Measurements from ENCODE around the gene TUBA3C.
"Not testable (repeated sequence)": the region's sequence is repeated elsewhere in the genome, so short reads cannot be mapped to it uniquely, and the experiment has no call there.

Gene TUBA3C

GRCh38 chr13:19181621-19182485 is at the start of gene TUBA3C:
TSS of gene TUBA3C (minus strand) at chr13:19181824. CDS start at chr13:19181747, 77 bp downstream.
- DNase-seq = no peak

- DNase-seq = not testable (repeated sequence)
Observed at GRCh38 chr13:19207413-19207812, 25.8 kb upstream of the TUBA3C start.

DNA sequence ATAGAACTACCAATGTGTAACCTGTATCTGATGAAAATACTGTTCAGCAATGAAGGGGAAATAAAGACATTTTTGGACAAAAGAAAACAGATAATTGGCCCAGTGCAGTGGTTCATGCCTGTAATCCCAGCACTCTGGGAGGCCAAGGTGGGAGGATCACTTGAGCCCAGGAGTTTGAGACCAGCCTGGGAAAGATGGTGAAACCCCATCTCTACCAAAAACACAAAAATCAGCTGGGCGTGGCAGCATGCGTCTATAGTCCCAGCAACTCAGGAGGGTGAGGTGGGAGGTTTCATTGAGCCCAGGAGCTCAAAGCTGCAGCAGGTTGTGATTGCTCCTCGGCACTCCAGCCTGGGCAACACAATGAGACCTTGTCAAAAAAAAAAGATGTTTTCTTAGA is 11.0 kb upstream of the TUBA3C start:
- DNase-seq = not testable (repeated sequence)

GRCh38 chr13:19189911-19190310 is 8.3 kb upstream of the TUBA3C start:
- not testable (repeated sequence) for DNase-seq

DNA sequence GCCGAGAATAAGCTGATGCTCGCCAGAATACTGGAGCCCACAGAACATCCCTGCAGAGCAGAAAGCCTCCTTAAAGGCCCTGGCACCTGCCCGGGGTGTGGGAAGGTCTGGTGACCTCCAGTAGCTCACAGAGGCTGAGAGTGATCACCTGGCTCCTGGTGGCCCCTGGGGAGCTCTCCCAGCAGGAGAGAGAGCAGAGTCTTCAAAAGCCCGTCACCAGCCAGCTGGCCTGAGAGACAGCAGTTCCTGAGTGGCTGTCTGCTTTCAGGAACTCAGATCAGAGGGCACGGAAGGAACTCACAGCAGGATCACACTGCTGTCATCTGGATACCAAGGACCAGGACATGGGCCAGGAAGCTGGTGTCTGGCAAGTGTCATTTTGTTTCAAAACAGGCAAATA is 7.7 kb upstream of the TUBA3C start:
- DNase-seq = not testable (repeated sequence)

GRCh38 chr13:19185865-19186645 is 4.4 kb upstream of the TUBA3C start:
- no peak for DNase-seq

DNA sequence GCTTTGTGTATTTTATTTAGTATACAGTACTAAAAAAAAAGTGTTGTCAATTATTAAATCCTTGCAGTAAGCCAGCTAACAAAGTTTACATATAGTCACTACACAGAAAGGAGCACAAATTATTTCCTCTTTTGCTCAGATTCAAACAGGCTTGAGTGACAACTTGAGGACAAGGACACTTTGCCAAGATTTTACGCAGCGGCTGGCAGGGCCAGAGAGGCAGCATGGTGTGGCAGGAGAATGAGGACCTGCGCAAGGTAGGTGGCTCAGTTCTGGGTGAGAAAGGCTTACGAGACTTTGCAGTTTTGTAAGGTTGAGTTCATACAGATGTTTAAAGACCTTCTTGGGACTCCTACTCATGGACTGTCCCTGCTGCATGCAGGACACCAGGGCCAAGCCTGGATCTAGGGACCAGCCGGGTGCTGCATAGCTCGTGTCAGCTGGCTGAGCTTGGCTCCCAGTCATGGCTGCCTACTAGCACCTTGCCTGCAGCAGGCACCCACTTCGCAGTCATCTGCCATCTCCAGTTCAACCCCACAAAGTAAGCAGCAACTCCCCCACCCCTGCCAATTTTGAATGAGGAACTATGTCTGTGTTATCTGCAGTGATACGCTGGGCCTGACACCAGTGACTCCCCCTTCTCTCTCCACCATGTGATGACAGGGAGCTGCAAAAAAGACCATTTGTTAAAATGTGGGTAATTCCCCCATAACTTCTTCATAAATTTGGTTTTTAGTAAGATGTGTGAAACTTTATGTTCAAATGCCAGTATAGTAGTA is 3.7 kb upstream of the TUBA3C start:
- no peak for DNase-seq

GRCh38 chr13:19184176-19184575 is 2.6 kb upstream of the TUBA3C start:
- no peak for DNase-seq

DNA sequence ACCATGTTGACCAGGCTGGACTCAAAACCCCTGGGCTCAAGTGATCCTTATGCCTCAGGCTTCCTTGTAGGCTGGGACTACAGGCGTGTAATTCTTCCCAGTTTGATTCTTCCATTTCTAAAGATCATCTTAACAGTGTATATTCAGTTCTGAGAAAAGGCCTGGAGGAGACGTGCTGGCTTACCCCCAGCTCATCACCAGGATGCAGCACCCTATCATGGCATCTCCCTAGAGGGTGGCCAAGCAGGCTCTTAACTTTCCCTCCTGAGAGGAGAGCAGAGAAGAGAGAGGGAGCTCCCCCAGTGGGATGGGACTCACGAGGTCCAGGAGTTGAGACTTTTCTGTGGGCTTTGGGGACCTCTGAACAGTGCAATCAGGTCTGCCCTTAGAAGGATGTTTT is 2.1 kb upstream of the TUBA3C start:
- DNase-seq = no peak

DNA sequence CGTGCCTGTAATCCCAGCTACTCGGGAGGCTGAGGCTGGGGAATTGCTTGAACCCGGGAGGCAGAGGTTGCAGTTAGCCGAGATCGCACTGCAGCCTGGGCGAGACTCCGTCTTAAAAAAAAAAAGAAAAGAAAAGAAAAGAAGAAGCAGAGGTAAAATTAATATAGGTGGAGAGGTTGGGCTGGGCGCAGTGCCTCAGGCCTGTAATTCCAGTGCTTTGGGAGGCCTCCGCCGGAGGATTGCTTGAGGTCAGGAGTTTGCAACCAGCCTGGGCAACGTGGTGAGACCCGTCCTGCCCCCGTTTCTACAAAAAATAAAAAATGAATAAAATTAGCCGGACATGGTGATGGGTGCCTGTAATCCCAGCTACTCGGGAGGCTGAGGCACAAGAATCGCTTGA is 912 bp upstream of the TUBA3C start:
- no peak for DNase-seq

- DNase-seq = no peak
Observed at GRCh38 chr13:19181021-19181620, 503 bp downstream of the TUBA3C start.

- DNase-seq = no peak
Observed at GRCh38 chr13:19179916-19180315, 1.7 kb downstream of the TUBA3C start.

- no peak for DNase-seq
Observed at GRCh38 chr13:19178901-19179593, 2.6 kb downstream of the TUBA3C start.

DNA sequence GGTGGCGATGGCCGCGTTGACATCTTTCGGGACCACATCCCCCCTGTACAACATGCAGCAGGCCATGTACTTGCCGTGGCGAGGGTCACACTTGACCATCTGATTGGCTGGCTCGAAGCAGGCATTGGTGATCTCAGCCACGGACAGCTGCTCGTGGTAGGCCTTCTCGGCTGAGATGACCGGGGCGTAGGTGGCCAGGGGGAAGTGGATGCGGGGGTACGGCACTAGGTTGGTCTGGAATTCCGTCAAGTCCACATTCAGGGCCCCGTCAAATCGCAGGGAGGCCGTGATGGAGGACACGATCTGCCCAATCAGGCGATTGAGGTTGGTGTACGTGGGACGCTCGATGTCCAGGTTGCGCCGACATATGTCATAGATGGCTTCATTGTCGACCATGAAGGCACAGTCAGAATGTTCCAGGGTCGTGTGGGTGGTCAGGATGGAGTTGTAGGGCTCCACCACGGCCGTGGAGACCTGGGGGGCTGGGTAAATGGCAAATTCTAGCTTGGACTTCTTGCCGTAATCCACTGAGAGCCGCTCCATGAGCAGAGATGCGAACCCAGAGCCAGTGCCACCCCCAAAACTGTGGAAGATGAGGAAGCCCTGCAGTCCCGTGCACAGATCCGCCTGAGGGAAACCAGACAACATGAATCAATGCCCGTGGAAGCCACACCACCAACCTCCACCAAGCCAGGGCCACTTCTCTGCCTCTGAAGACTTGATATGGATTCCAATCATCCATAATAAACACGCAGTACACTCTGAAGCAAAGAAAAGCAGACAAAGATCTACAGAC is 4.4 kb downstream of the TUBA3C start:
- DNase-seq = not testable (repeated sequence)

DNA sequence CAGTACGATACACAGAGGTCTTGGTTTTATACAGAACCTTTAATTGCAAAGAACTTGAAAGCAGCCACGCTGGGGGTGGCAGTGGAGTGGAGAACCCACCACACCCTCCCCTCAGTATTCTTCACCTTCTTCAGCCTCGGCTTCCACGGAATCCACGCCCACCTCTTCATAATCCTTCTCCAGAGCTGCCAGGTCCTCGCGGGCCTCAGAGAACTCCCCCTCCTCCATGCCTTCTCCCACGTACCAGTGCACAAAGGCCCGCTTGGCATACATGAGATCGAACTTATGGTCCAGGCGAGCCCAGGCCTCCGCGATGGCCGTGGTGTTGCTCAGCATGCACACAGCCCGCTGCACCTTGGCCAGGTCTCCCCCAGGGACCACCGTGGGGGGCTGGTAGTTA is 7.9 kb downstream of the TUBA3C start:
- DNase-seq = no peak

GRCh38 chr13:19172647-19173030 is 9.0 kb downstream of the TUBA3C start:
- no peak for DNase-seq

GRCh38 chr13:19172007-19172646 is 9.5 kb downstream of the TUBA3C start:
- no peak for DNase-seq

DNA sequence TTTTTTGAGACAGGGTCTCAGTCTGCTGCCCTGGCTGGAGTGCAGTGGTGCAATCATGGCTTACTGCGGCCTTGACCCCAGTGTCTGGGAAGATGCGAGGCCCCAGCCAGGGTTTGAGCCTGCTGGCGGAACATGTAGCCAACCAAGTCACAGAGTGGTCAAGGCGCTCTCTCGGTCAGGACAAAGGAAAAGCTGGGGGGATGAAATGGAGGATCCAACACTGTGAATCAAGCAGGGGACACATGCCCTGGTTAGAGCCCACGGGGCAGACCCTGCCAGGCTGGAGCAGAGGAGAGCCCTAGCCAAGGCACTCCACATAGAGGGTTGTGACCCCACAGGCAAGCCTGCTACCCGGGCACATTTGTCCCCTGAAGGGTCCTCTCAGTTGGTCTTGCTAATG is 10.1 kb downstream of the TUBA3C start:
- DNase-seq = no peak

DNA sequence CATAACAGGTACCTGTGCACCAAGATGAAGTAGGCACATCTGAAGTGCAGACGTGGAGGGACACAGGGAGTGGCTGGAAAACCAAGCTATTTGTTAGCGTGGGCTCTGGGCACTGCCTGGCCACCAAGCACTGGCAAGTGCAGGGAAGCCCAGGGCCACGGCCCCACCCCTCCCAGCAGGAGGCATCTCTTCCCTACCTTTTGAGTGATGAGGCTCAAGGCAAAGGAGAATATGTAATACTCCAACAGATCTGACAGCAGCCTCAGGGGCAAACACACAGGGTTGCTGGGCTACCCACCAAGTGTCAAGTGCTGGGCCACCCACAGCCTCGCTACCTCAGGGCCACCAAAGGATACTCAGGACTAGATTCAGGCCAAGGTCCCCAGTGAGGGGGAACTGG is 11.6 kb downstream of the TUBA3C start:
- DNase-seq = no peak

DNA sequence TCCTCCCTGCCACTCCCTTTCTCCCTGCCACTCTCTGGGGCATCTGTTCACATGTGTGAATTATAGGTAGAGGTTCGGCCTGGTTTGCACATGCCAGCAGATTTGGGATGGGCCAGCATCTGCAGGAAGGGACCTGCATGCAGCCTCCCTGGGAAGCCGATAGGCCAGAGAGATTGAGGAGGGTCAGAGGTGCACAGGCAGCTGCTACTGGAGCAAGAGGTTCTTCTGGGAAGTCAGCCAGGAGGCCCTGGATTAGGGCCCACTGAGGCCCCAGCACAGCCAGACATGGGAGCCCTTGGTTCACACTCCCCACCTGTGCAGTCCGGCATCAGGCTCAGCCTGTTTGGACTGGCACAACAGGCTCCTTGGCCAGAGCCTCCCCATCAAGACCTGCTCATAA is 12.1 kb downstream of the TUBA3C start:
- DNase-seq = no peak

- no peak for DNase-seq
Observed at GRCh38 chr13:19161308-19161707, 20.3 kb downstream of the TUBA3C start.

All from SW 1271 (cell line).